T-cell (primary cell): Measurements from ENCODE around the gene GLOD4. TPM values are rescaled to one million over a fixed set of nuclear protein-coding genes. Genes with fewer than 3 reads are reported as not detected.
"Not testable (repeated sequence)": the region's sequence is repeated elsewhere in the genome, so short reads cannot be mapped to it uniquely, and the experiment has no call there.

Experiments used
- ATAC-seq, 4 experiments: fragments of 200-7000 bp in 3 of 4; fragments of 150-1000 bp in 1 of 4; cut with Tn5 transposase; replicated peaks in 1 of 4; 1 replicate in 3 of 4; 2 replicates in 1 of 4; pipeline ENCODE4 v1.10.0; 2021; ENCODE audit warnings: moderate library complexity in 3 of 4, mild to moderate bottlenecking in 2 of 4, moderate number of reproducible peaks in 1 of 4
- CTCF ChIA-PET, 2 donors: fragments of 300-600 bp; sonication (Branson Sonifier 250); formaldehyde crosslinking; loops; one replicate each; lab custom pipeline; 2022; ENCODE audit warnings: antibody characterized with exemption in 2 of 2; lab: Charles Lee
- POLR2A ChIA-PET, 2 donors: fragments of 300-600 bp; sonication (Branson Sonifier 250); formaldehyde crosslinking; loops; one replicate each; lab custom pipeline; 2022; ENCODE audit warnings: antibody characterized with exemption in 2 of 2; lab: Charles Lee
- DNase-seq, 35 experiments: peaks; one replicate each; pipeline versions ENCODE4 v3.0.0 to v3.0.0-alpha.2; 2013 to 2023
- H3K27ac ChIP-seq: one replicate; pipeline ENCODE4 v1.5.1; 2013; ENCODE audit warnings: low read length
- H3K27me3 ChIP-seq, 2 experiments: replicated peaks in 1 of 2; 1 replicate in 1 of 2; 2 replicates in 1 of 2; pipeline versions ENCODE4 v1.6.1 to v1.7.0; 2013; ENCODE audit warnings: low read length in 1 of 2, mixed read lengths in 1 of 2; ENCODE audit not compliant: control insufficient read depth in 2 of 2, insufficient read depth in 2 of 2; ENCODE audit errors: extremely low read depth in 1 of 2
- H3K36me3 ChIP-seq, 2 donors: 1 replicate in 1 of 2; 2 replicates in 1 of 2; pipeline versions ENCODE4 v1.6.1 to v1.7.0; 2013; ENCODE audit warnings: low read length in 1 of 2; ENCODE audit not compliant: control insufficient read depth in 2 of 2, insufficient read depth in 1 of 2; ENCODE audit errors: extremely low read depth in 1 of 2
- H3K4me1 ChIP-seq, 2 experiments: 1 replicate in 1 of 2; 2 replicates in 1 of 2; pipeline versions ENCODE4 v1.6.1 to v1.7.0; 2013; ENCODE audit warnings: low read length in 2 of 2, mixed read lengths in 1 of 2; ENCODE audit not compliant: insufficient read depth in 2 of 2, control insufficient read depth in 1 of 2; ENCODE audit errors: extremely low read depth in 1 of 2
- H3K4me3 ChIP-seq, 2 donors: 1 replicate in 1 of 2; 2 replicates in 1 of 2; pipeline versions ENCODE4 v1.5.1 to v1.7.0; 2013; ENCODE audit warnings: mild to moderate bottlenecking in 2 of 2, low read length in 1 of 2, moderate library complexity in 1 of 2; ENCODE audit not compliant: control insufficient read depth in 1 of 2; ENCODE audit errors: extremely low read depth in 1 of 2
- H3K9me3 ChIP-seq: 2 replicates; pipeline ENCODE4 v1.7.0; 2013
- H3K27ac Mint-ChIP-seq, 2 donors: one replicate each; pipeline ENCODE4 v1.8.0; 2020 to 2021; ENCODE audit warnings: mild to moderate bottlenecking in 2 of 2, mixed read lengths in 2 of 2
- H3K27me3 Mint-ChIP-seq, 2 donors: one replicate each; pipeline ENCODE4 v1.8.0; 2021 to 2022; ENCODE audit warnings: mixed read lengths in 2 of 2
- H3K36me3 Mint-ChIP-seq: one replicate; pipeline ENCODE4 v1.8.0; 2021; ENCODE audit warnings: mixed read lengths
- H3K4me1 Mint-ChIP-seq, 3 donors: one replicate each; pipeline ENCODE4 v1.8.0; 2020 to 2022; ENCODE audit warnings: mixed read lengths in 3 of 3, mild to moderate bottlenecking in 1 of 3
- H3K4me3 Mint-ChIP-seq, 3 donors: one replicate each; pipeline ENCODE4 v1.8.0; 2020 to 2022; ENCODE audit warnings: mild to moderate bottlenecking in 3 of 3, mixed read lengths in 3 of 3, moderate library complexity in 3 of 3
- H3K9me3 Mint-ChIP-seq, 3 donors: one replicate each; pipeline ENCODE4 v1.8.0; 2020 to 2022; ENCODE audit warnings: mixed read lengths in 3 of 3
- WGBS: methylation state at CpG from one replicate; pipeline ENCODE4 v1.1.5; 2013; ENCODE audit warnings: missing lambda C conversion rate; ENCODE audit not compliant: insufficient coverage; 5-methylcytosine and 5-hydroxymethylcytosine counted together
- total RNA-seq, 35 experiments: library from RNA in 6 of 35; stranded (reverse) in 6 of 35; fragments of 120-200 nt in 1 of 35; gene quantifications; one replicate each; pipeline versions ENCODE4 v1.2.1 to v1.2.4 and lab custom pipeline; 2013 to 2026

GLOD4 gene
- total RNA-seq, 5 donors from 2014 or later (not counting 1 experiment from before 2014, with no cell fraction given): 66.9 to 85.1 (median 76.8) TPM

DNA sequence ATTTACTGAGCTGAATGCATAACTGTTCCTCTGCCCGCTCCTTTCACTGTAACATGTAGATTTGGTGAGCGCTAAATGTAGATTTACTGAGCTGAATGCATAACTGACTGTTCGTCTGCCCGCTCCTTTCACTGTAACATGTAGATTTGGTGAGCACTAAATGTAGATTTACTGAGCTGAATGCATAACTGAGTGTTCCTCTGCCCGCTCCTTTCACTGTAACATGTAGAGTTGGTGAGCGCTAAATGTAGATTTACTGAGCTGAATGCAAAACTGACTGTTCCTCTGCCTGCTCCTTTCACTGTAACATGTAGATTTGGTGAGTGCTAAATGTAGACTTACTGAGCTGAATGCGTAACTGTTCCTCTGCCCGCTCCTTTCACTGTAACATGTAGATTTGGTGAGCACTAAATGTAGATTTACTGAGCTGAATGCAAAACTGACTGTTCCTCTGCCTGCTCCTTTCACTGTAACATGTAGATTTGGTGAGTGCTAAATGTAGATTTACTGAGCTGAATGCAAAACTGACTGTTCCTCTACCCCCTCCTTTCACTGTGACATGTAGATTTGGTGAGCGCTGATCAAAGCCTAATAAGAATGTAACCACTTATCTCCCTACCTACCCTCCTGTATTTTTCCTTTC lies 26.6 kb downstream of the GLOD4 start:
- H3K4me3 Mint-ChIP-seq, H3K27ac ChIP-seq, ATAC-seq, H3K27me3 ChIP-seq, DNase-seq, H3K27me3 Mint-ChIP-seq, H3K9me3 Mint-ChIP-seq, CTCF ChIA-PET, H3K9me3 ChIP-seq, H3K27ac Mint-ChIP-seq, H3K4me3 ChIP-seq: not testable (repeated sequence)
- POLR2A ChIA-PET: interaction anchor here in 1 of 2 donors (0.6 to 0.7 kb wide), 2 partner anchors 19 to 41 kb away, joined by 4 to 8 read pairs; no protein-coding TSS in a partner anchor
- peaks cover 19 to 22% (median 20%) of the 10 kb centered on the region in 3 donors for H3K4me1 Mint-ChIP-seq
- WGBS: 97% methylated on average over 6 of the region's 9 CpGs
- peaks cover 10 to 22% of the 10 kb centered on the region in 2 donors for H3K36me3 ChIP-seq
- H3K4me1 ChIP-seq: peaks cover 6 to 18% of the 10 kb centered on the region in 2 experiments
- peaks cover 22% of the 10 kb centered on the region for H3K36me3 Mint-ChIP-seq

DNA sequence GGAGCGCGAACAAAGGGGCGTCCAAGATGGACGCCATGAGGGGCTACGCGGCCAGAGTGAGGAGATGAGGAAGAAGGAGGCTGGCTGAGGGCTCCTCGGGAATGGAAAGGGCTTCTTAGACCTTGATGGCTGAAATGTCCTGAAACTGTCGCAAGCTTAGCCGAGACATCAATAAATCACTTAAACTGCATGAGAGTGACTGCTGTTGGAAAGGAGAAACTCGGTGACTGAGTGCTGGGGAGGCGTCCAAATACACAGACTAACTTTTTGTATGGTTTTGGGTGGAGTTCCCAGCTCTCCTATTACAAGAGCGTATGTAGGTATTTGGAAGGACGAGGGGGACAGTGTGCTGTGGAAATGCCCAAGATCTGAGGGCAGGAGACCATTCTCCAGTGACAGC lies 28.7 kb downstream of the GLOD4 start:
- Mint-ChIP-seq H3K27ac (peak overlapping the region; percentile 36 to 41), H3K4me3 (peak overlapping the region; percentile 48 to 71 (median 55)), H3K36me3 (peaks cover 10% of the 10 kb centered on the region), H3K27me3 (no peaks in the 10 kb centered on the region), H3K4me1 (peaks cover 32 to 37% (median 34%) of the 10 kb centered on the region in 3 donors), H3K9me3 (no peaks in the 10 kb centered on the region)
- CTCF ChIA-PET: interaction anchor here in 1 of 2 donors (0.5 to 1.4 kb wide), 5 partner anchors 38 to 341 kb away, joined by 3 to 7 read pairs (median 5); partner anchors contain the start of gene TIMM22
- Histone ChIP-seq H3K27ac (no peak overlapping the region), H3K36me3 (peaks cover 4 to 6% of the 10 kb centered on the region in 2 donors), H3K4me1 (peaks cover 8 to 29% of the 10 kb centered on the region in 2 experiments), H3K4me3 (no peak overlapping the region), H3K9me3 (no peaks in the 10 kb centered on the region), H3K27me3 (no peaks in the 10 kb centered on the region)
- POLR2A ChIA-PET: no interaction called here
- WGBS: 92% methylated on average over 2 of the region's 13 CpGs
- ATAC-seq: no peak
- no peak for DNase-seq

- H3K4me3 ChIP-seq: peak overlapping the region; percentile 70 to 83
- H3K27me3 ChIP-seq: no peaks in the 10 kb centered on the region
- peak overlapping the region; percentile 92 for H3K27ac Mint-ChIP-seq
- no peaks in the 10 kb centered on the region for H3K9me3 Mint-ChIP-seq
- peak; percentile 5 to 28 (median 18) for ATAC-seq
- DNase-seq: peak in 11 of 35 experiments; percentile 13 to 52 (median 26)
- H3K4me3 Mint-ChIP-seq: peak overlapping the region; percentile 91 to 98 (median 92)
- H3K36me3 ChIP-seq: peaks cover 0 to 5% of the 10 kb centered on the region in 2 donors
- H3K27ac ChIP-seq: peak overlapping the region; percentile 50
- ChIA-PET CTCF (interaction anchor here (0.6 to 1.4 kb wide), 7 partner anchors 21 to 340 kb away, joined by 3 to 7 read pairs (median 5); partner anchors contain the start of gene TIMM22 (in 1 of the 2)), POLR2A (interaction anchor here in 1 of 2 donors (0.8 kb wide), 1 partner anchor 26 kb away, joined by 3 read pairs; no protein-coding TSS in a partner anchor)
- peaks cover 17% of the 10 kb centered on the region for H3K36me3 Mint-ChIP-seq
- H3K9me3 ChIP-seq: no peaks in the 10 kb centered on the region
- H3K27me3 Mint-ChIP-seq: no peaks in the 10 kb centered on the region
- H3K4me1 ChIP-seq: peaks cover 8 to 29% of the 10 kb centered on the region in 2 experiments
- H3K4me1 Mint-ChIP-seq: peaks cover 32 to 43% (median 41%) of the 10 kb centered on the region in 3 donors
- WGBS: 27% methylated on average over 31 of the region's 43 CpGs
These were observed 29.4 kb downstream of the GLOD4 start for GRCh38 chr17:752620-753219.

- CTCF ChIA-PET: interaction anchor here (0.6 to 1.0 kb wide), 5 partner anchors 21 to 244 kb away, joined by 3 to 7 read pairs (median 5); partner anchors contain the start of gene TIMM22 (in 1 of the 2)
- peaks cover 8 to 29% of the 10 kb centered on the region in 2 experiments for H3K4me1 ChIP-seq
- POLR2A ChIA-PET: interaction anchor here in 1 of 2 donors (0.8 kb wide), 1 partner anchor 27 kb away, joined by 3 read pairs; no protein-coding TSS in a partner anchor
- Mint-ChIP-seq H3K27ac (peak within 1 kb of the TSS; percentile 92), H3K36me3 (peaks cover 15% of the 10 kb centered on the region), H3K4me1 (peaks cover 32 to 43% (median 42%) of the 10 kb centered on the region in 3 donors), H3K9me3 (no peaks in the 10 kb centered on the region), H3K27me3 (no peaks in the 10 kb centered on the region), H3K4me3 (peak within 1 kb of the TSS; percentile 91 to 98 (median 92))
- peaks cover 0 to 11% of the 10 kb centered on the region in 2 donors for H3K36me3 ChIP-seq
- peak within 1 kb of the TSS; percentile 70 to 83 for H3K4me3 ChIP-seq
- no peaks in the 10 kb centered on the region for H3K9me3 ChIP-seq
- ATAC-seq: peak; percentile 84 to 89 (median 85)
- peak; percentile 88 to 99 (median 96) for DNase-seq
- H3K27me3 ChIP-seq: no peaks in the 10 kb centered on the region
- under 1% methylated on average over 87 of the region's 87 CpGs for WGBS
- peak within 1 kb of the TSS; percentile 50 for H3K27ac ChIP-seq
These were observed 30.0 kb downstream of the GLOD4 start, which contains the start of gene GEMIN4 for GRCh38 chr17:752002-752619. GEMIN4 (minus strand) TSS chr17:752264; CDS start chr17:752142, 122 bp downstream.

- H3K36me3 ChIP-seq: peaks cover 0 to 13% of the 10 kb centered on the region in 2 donors
- H3K9me3 ChIP-seq: no peaks in the 10 kb centered on the region
- ChIA-PET CTCF (no interaction called here), POLR2A (no interaction called here)
- ATAC-seq (peak; percentile 50 to 61 (median 59)), DNase-seq (peak in 34 of 35 experiments; percentile 5 to 72 (median 50))
- under 1% methylated on average over 46 of the region's 49 CpGs for WGBS
- peak overlapping the region; percentile 90 to 92 for H3K27ac Mint-ChIP-seq
- H3K27me3 Mint-ChIP-seq: no peaks in the 10 kb centered on the region
- no peaks in the 10 kb centered on the region for H3K9me3 Mint-ChIP-seq
- H3K27me3 ChIP-seq: no peaks in the 10 kb centered on the region
- peaks cover 12% of the 10 kb centered on the region for H3K36me3 Mint-ChIP-seq
- H3K4me1 Mint-ChIP-seq: peaks cover 32 to 43% (median 42%) of the 10 kb centered on the region in 3 donors
- H3K4me1 ChIP-seq: peaks cover 8 to 29% of the 10 kb centered on the region in 2 experiments
- peak overlapping the region; percentile 91 to 98 (median 91) for H3K4me3 Mint-ChIP-seq
- H3K4me3 ChIP-seq: peak overlapping the region; percentile 70 to 83
- no peak overlapping the region for H3K27ac ChIP-seq
These were observed 30.6 kb downstream of the GLOD4 start for GRCh38 chr17:751269-752001.
